Measurements from ENCODE around the gene CYP4F8. TPM values are rescaled to one million over a fixed set of nuclear protein-coding genes. Genes with fewer than 3 reads are reported as not detected.

The CYP4F8 gene
- total and polyA plus RNA-seq, 2 of the 8 experiments (the other 6 are each of a cell fraction or from before 2014, with no cell fraction given) = not detected

GRCh38 chr19:15588265-15588664 lies 26.8 kb upstream of the CYP4F8 start:
- CTCF ChIA-PET (ENCODE audit: partially characterized antibody) = no interaction called here
- POLR2A ChIA-PET (ENCODE audit: partially characterized antibody) = no interaction called here
- Histone ChIP-seq H3K23ac (ENCODE audit: insufficient read length) (no peak overlapping the region), H3K18ac (ENCODE audit: extremely low read depth, low read length) (no peak overlapping the region), H3K4ac (replicated peaks; ENCODE audit: insufficient read length, low read depth, low read length) (no peak overlapping the region), H3K56ac (replicated peaks; ENCODE audit: insufficient read length, low read depth, low read length) (no peak overlapping the region), H3K14ac (ENCODE audit: insufficient read length) (no peak overlapping the region), H3K27me3 (replicated peaks in 1 of 4; ENCODE audit: control insufficient read depth in 3 of 4, extremely low read depth in 1 of 4, insufficient read depth in 3 of 4, low read length in 3 of 4) (no peaks in the 10 kb centered on the region), H2BK12ac (ENCODE audit: low read depth, low read length) (no peak overlapping the region), H3K4me3 (ENCODE audit: extremely low read depth in 1 of 4, insufficient read depth in 2 of 4, low read depth in 3 of 4, low read length in 4 of 4) (no peak overlapping the region), H2BK5ac (ENCODE audit: low read depth, low read length) (no peak overlapping the region), H2AK5ac (ENCODE audit: low read depth, low read length) (no peak overlapping the region), H3K79me2 (ENCODE audit: control insufficient read depth in 1 of 2, insufficient read depth in 2 of 2, low read length in 2 of 2) (no peaks in the 10 kb centered on the region), H2AFZ (ENCODE audit: low read length) (no peak overlapping the region), H4K91ac (replicated peaks; ENCODE audit: insufficient read length, low read length) (no peak overlapping the region), H3K9ac (replicated peaks in 1 of 4; ENCODE audit: extremely low read depth in 1 of 4, low read depth in 3 of 4, low read length in 3 of 4) (no peak overlapping the region), H3K36me3 (ENCODE audit: control insufficient read depth in 2 of 4, insufficient read depth in 4 of 4, low read length in 3 of 4) (no peaks in the 10 kb centered on the region), H3K4me2 (ENCODE audit: insufficient read depth in 1 of 2, low read depth in 2 of 2, low read length in 2 of 2) (no peak overlapping the region), H3K9me3 (ENCODE audit: insufficient read depth in 2 of 2, low read depth in 1 of 2, low read length in 1 of 2) (peaks cover 30 to 78% of the 10 kb centered on the region in 2 experiments), H4K5ac (ENCODE audit: insufficient read length, low read depth, low read length) (no peak overlapping the region), H3K23me2 (ENCODE audit: low read depth, low read length) (no peaks in the 10 kb centered on the region), H3K4me1 (replicated peaks in 1 of 4; ENCODE audit: control insufficient read depth in 3 of 4, insufficient read depth in 4 of 4, low read length in 3 of 4) (no peaks in the 10 kb centered on the region), H4K20me1 (replicated peaks in 1 of 2; ENCODE audit: control insufficient read depth in 1 of 2, insufficient read depth in 2 of 2, low read length in 2 of 2) (no peaks in the 10 kb centered on the region), H4K8ac (ENCODE audit: extremely low read depth, insufficient read depth, low read length) (no peak overlapping the region), H2BK15ac (ENCODE audit: low read length) (no peak overlapping the region), H2BK20ac (ENCODE audit: low read length) (no peak overlapping the region), H3K27ac (ENCODE audit: low read depth, low read length) (no peak overlapping the region), H2BK120ac (replicated peaks; ENCODE audit: low read depth, low read length) (no peak overlapping the region), H3K79me1 (ENCODE audit: low read depth, low read length) (no peaks in the 10 kb centered on the region)
- 71% methylated on average over 1 of the region's 1 CpG; no CpG with 5 or more reads in 1 of the 2 experiments for WGBS, 2 experiments (ENCODE audit: extremely low coverage in 1 of 2, insufficient coverage in 1 of 2, insufficient read length in 1 of 2, insufficient replicate concordance in 2 of 2, low coverage in 1 of 2, low lambda C conversion rate in 2 of 2, missing lambda C conversion rate in 1 of 2)
- TF ChIP-seq MAFK (IDR thresholded peaks at IDR 0.05; ENCODE audit: low read depth, low read length) (no peak), CEBPB (IDR thresholded peaks at IDR 0.05; ENCODE audit: low read depth, low read length) (no peak), JUND (IDR thresholded peaks at IDR 0.05; ENCODE audit: low read length) (no peak), E2F6 (IDR thresholded peaks at IDR 0.05) (no peak), CTCF (IDR thresholded peaks at IDR 0.05; ENCODE audit: control extremely low read depth in 1 of 3, insufficient read depth in 1 of 3, low read depth in 1 of 3, low read length in 3 of 3) (no peak), TAF1 (IDR thresholded peaks at IDR 0.05; ENCODE audit: low read depth, low read length) (no peak), CHD1 (IDR thresholded peaks at IDR 0.05; ENCODE audit: low read depth, low read length) (no peak)
- DNase-seq (ENCODE audit: low read depth in 1 of 2, low spot score in 2 of 2) (no peak), FAIRE-seq (no peak)
